Liver (tissue), 3 donors: ENCODE measurements around the gene RAD51B.

Experiments
- CTCF ChIP-seq: fragments of 150-350 bp; IDR thresholded peaks from 2 replicates; pipeline ENCODE4 v1.5.1; 2017; ENCODE audit warnings: improper control_type of control experiment, low read depth, low read length; ENCODE audit not compliant: missing input control
- GABPA ChIP-seq, 2 donors: IDR thresholded peaks in 1 of 2; conservative IDR thresholded peaks in 1 of 2; 2 replicates each; pipeline ENCODE4 v1.6.1; 2016; ENCODE audit warnings: antibody characterized with exemption in 2 of 2, mild to moderate bottlenecking in 1 of 2, moderate library complexity in 1 of 2
- MAX ChIP-seq: IDR thresholded peaks from 2 replicates; pipeline ENCODE4 v1.6.1; 2016; ENCODE audit warnings: antibody characterized with exemption
- ZBTB33 ChIP-seq: IDR thresholded peaks from 2 replicates; pipeline ENCODE4 v1.6.1; 2016; ENCODE audit warnings: antibody characterized with exemption
- donor health status: healthy.
- donor health status: healthy.

GRCh38 chr14:68363466-68363842 is 543.9 kb downstream of the RAD51B start:
- TF ChIP-seq CTCF (no peak), GABPA (IDR thresholded peaks at IDR 0.05 in 1 of 2, conservative IDR thresholded peaks at IDR 0.05 in 1 of 2) (no peak), MAX (no peak), ZBTB33 (no peak)
